ENCODE data around the gene IGSF3.

GRCh38 chr1:116557323-116557878 lies 110.1 kb downstream of the IGSF3 start:
- no peak for TF ChIP-seq POLR2A (IDR thresholded peaks at IDR 0.05)
- no peak for TF ChIP-seq CTCF (IDR thresholded peaks at IDR 0.05)

Measured in testis (tissue), 2 donors.